ENCODE results near the gene CD151.

Gene CD151

DNA sequence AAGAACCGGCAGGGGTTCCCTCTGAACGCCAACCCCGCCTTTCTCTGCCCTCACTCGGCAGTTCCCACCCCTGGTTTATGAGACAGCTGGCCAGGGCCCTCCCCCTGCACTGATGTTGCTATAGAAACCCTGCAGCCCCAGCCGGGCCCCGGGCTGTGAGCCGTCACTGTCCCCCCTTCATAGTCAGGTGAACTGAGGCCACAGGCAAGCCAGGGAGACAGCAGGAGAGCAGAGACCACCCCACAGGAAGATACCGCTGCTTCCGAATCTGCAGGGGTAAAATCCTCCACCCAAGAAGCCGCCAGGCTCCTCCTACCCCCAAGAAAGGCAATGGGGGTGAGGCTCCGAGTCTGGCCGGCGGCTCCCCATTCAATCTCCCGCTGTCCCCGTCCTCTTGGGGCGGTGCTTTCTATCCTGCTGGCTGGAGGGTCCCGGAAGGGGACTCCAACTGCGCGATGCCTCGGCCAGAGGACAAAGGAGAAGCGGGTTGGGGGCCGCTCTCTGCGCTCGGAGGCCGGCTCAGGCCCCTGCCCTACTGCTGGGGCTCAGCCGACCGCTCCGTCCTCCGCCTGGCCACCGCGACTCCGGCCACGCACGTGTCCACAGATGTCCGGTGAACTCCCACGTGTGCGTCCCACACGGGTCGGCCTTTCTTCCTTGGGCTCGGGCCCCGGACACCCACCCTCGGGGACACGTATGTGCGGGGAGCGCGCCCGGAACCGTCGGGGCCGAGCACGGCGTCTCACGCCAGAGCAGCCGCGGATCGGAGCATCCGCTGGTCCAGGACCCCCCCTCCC is 35.3 kb upstream of the CD151 start:
- peak; percentile 95 for DNase-seq (ENCODE audit: low spot score)
- TF ChIP-seq, protein P1, sequence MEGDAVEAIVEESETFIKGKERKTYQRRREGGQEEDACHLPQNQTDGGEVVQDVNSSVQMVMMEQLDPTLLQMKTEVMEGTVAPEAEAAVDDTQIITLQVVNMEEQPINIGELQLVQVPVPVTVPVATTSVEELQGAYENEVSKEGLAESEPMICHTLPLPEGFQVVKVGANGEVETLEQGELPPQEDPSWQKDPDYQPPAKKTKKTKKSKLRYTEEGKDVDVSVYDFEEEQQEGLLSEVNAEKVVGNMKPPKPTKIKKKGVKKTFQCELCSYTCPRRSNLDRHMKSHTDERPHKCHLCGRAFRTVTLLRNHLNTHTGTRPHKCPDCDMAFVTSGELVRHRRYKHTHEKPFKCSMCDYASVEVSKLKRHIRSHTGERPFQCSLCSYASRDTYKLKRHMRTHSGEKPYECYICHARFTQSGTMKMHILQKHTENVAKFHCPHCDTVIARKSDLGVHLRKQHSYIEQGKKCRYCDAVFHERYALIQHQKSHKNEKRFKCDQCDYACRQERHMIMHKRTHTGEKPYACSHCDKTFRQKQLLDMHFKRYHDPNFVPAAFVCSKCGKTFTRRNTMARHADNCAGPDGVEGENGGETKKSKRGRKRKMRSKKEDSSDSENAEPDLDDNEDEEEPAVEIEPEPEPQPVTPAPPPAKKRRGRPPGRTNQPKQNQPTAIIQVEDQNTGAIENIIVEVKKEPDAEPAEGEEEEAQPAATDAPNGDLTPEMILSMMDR (IDR thresholded peaks at IDR 0.05; ENCODE audit: extremely low read depth, insufficient read depth, missing control alignments): no peak
- in situ Hi-C loops (cut with MboI; ENCODE audit: low pct_unique_long_range_greater_than_20kb, low sequenced_read_pairs, unreplicated experiment): no loop called here

DNA sequence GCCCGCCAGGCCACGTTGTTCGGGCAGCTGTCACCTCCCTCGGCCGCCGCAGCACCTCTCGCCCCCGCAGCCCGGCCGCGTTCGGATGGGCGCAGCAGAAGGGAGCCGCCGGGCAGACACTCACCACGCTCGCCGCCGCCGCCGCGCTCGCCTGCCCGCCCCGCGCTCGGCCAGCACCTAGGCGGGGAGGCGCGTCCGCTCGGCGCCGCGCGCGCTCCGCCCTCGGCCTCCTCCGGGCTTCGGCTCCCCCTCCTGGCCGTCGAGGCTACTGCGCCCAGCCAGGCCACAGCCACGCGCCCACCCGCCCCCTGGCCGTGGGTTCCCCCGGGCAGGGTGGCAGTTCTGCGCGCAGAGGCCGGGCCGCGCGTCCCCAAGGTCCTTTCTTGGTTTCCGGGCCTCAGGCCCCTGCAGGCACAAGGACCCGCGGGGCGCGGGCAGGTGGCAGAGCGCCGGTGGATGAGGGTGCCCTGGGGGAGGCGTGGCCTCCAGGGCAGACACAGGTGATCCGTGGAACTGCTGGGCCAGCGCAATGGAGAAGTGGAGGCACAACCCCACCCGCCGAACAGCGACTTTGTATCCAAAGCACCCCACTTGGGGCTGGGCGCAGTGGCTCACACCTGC is 34.5 kb upstream of the CD151 start, which contains the start of gene SLC25A22:
Gene SLC25A22, minus strand, starts transcription at position 189 of the 621 bp plus-strand sequence. CDS start 3,275 bp downstream, outside the sequence.
- in situ Hi-C loops (cut with MboI; ENCODE audit: low pct_unique_long_range_greater_than_20kb, low sequenced_read_pairs, unreplicated experiment): no loop called here
- DNase-seq (ENCODE audit: low spot score): peak; percentile 98
- TF ChIP-seq, protein P1 (IDR thresholded peaks at IDR 0.05; ENCODE audit: extremely low read depth, insufficient read depth, missing control alignments): peak; percentile 89

DNA sequence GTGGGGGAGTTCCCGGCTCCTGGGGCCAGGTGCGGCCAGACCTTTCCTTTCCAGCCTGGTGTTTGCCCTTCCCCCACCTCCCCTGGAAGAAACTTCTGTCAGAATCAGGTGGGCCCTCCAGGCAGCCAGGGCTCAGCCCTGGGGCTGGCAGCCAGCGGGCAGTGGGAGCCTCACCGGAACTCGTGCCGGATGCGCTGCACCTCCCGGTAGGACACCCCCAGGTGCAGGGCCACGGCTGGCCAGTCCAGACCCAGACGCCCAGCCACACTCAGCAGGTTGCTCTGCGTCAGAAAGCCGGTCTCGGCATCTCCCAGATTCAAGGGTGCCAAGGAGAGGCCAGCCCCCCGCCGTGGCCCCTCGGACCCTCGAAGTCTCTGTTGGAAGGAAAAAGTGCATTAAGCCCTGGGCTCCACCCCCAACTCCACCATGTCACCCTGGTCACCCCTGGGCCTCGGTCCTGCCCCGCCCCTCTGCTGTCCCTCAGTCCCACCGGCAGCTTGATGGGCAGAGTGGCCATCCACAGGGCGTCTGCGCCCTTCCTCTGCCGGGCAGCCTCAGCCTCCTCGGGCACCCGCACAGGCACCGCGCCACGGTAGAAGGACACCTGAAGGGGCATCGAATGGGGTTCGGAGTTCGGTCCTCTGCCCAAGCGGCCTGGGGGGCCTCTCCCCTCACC is 33.0 kb upstream of the CD151 start:
- TF ChIP-seq, protein P1 (IDR thresholded peaks at IDR 0.05; ENCODE audit: extremely low read depth, insufficient read depth, missing control alignments): no peak
- DNase-seq (ENCODE audit: low spot score): no peak
- in situ Hi-C loops (cut with MboI; ENCODE audit: low pct_unique_long_range_greater_than_20kb, low sequenced_read_pairs, unreplicated experiment): no loop called here

DNA sequence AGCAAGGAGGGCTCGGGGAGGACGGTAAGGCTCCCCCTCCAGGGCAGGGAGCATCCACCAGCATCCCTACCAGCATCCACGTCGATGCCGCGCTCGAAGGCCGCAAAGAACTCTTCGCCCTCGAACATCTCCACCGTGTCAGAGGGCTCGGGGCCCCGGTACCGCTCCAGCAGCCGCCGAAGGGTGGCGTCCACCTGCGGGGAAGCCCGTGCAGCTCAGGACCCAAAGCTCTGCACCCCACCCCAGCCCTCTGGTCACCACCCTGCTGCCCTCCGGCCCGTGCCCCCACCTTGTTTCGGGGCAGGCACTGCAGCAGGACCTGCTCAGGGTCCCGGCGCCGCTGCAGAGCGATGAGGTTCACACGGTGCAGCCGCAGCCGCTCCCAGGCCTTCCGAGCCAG is 32.3 kb upstream of the CD151 start:
- TF ChIP-seq, protein P1 (IDR thresholded peaks at IDR 0.05; ENCODE audit: extremely low read depth, insufficient read depth, missing control alignments): no peak
- DNase-seq (ENCODE audit: low spot score): no peak
- in situ Hi-C loops (cut with MboI; ENCODE audit: low pct_unique_long_range_greater_than_20kb, low sequenced_read_pairs, unreplicated experiment): no loop called here

DNA sequence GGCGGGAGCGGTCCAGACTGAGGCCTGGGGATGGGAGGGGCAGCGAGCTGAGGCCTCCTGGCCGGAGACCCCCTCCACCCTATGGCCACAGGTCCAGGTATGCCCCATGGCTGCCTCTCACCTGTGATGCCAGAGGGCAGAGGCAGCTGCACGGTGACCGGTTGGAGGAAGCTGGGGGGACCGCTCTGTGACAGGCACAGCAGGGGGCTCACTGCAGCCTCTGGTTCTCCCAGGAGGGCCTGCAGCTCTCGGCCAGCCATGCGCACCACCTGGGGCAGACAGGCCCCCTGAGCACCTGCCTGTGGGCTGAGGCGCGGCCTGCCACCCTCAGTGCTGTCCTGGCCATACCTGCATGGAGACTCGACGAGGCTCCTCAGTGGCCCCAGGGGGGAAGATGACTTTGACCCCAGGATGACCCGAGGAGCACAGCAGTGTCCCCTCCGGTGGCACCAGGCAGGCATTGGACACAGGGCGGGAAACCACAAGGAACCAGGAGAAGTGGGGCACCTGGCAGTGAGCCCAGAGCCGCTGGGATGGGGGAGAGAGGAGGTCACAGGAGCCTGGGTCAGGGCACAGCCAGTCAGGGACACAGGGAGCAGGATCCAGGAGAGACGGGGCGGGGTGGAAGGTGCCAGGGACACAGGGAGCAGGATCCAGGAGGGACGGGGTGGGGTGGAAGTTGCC is 31.5 kb upstream of the CD151 start:
- no peak for DNase-seq (ENCODE audit: low spot score)
- in situ Hi-C loops (cut with MboI; ENCODE audit: low pct_unique_long_range_greater_than_20kb, low sequenced_read_pairs, unreplicated experiment): no loop called here
- TF ChIP-seq, protein P1 (IDR thresholded peaks at IDR 0.05; ENCODE audit: extremely low read depth, insufficient read depth, missing control alignments): no peak

DNA sequence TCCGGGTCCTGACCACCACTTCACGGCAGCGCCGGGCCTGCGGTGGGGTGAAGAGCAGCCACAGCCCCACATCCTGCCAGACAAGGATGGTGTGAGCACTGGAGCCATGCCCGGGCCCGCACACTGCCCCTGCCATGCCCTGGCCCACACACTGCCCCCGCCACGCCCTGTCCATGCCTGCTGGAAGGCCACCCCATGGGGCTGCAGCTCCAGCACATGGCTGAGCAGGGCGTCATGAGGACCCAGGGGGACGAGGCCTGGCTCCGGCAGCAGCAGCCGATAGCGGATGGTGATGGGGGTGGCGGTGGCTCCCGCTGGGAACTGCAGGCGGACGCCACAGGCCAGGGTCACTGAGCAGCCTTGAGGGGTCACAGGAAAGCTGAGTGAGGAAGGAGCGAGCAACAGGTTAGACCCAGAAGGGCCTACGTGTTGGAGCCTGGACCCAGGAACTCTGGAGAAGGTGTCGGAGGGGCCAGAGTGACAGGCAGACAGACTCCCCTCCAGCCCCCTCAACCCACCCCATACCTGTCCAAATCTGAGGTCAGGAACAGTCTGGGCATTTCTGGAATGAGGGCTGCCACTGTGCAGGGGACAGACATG is 30.6 kb upstream of the CD151 start:
- no peak for DNase-seq (ENCODE audit: low spot score)
- in situ Hi-C loops (cut with MboI; ENCODE audit: low pct_unique_long_range_greater_than_20kb, low sequenced_read_pairs, unreplicated experiment): no loop called here
- TF ChIP-seq, protein P1 (IDR thresholded peaks at IDR 0.05; ENCODE audit: extremely low read depth, insufficient read depth, missing control alignments): no peak

Data from GM13977 (cell line).